Panc1 (cell line): ENCODE results near the gene CD58. TPM values are rescaled to one million over a fixed set of nuclear protein-coding genes. Genes with fewer than 3 reads are reported as not detected.

Source experiments
- ATAC-seq: fragments of 200-7000 bp; cut with Tn5 transposase; 2 replicates; pipeline ENCODE4 v1.9.1; 2020; ENCODE audit warnings: mild to moderate bottlenecking, moderate library complexity
- BruUV-seq: library from RNA; stranded (reverse); fragments of 400-500 nt; replicated peaks from 2 replicates; lab custom pipeline; 2021; lab: Mats Ljungman, UMichigan
- CTCF ChIA-PET: fragments of 300-600 bp; sonication (Branson Sonifier 250); formaldehyde crosslinking; loops from one replicate; lab custom pipeline; 2022; ENCODE audit warnings: antibody characterized with exemption; lab: Charles Lee
- POLR2A ChIA-PET: fragments of 300-600 bp; sonication (Branson Sonifier 250); formaldehyde crosslinking; loops from one replicate; lab custom pipeline; 2022; ENCODE audit warnings: antibody characterized with exemption; lab: Charles Lee
- DNase-seq: peaks from one replicate; pipeline ENCODE4 v3.0.0-alpha.2; 2010; ENCODE audit warnings: low read depth, low spot score
- H3K27ac ChIP-seq: 2 replicates; pipeline ENCODE4 v1.5.1; 2011; ENCODE audit warnings: mild to moderate bottlenecking, low read length, inconsistent platforms
- H3K27me3 ChIP-seq: fragments of 200-500 bp; sonication (Bioruptor generic); 2 replicates; pipeline ENCODE4 v1.6.0; 2014; ENCODE audit warnings: low read length, inconsistent platforms; ENCODE audit not compliant: control insufficient read depth, insufficient read depth
- H3K36me3 ChIP-seq: fragments of 200-500 bp; sonication (Bioruptor generic); 2 replicates; pipeline ENCODE4 v1.5.1; 2014; ENCODE audit warnings: inconsistent platforms, mild to moderate bottlenecking, low read length, moderate library complexity; ENCODE audit not compliant: control insufficient read depth, insufficient read depth
- H3K4me1 ChIP-seq: 2 replicates; pipeline ENCODE4 v1.5.1; 2011; ENCODE audit warnings: inconsistent platforms, mild to moderate bottlenecking, low read length, moderate library complexity; ENCODE audit not compliant: control insufficient read depth, insufficient read depth
- H3K4me3 ChIP-seq, 2 experiments: 2 replicates each; pipeline ENCODE4 v1.5.1; 2011 to 2012; ENCODE audit warnings: low read depth in 2 of 2, low read length in 2 of 2, mild to moderate bottlenecking in 2 of 2, inconsistent platforms in 1 of 2, moderate library complexity in 1 of 2
- H3K9me3 ChIP-seq: fragments of 200-500 bp; sonication (Bioruptor generic); 2 replicates; pipeline ENCODE4 v1.5.1; 2014; ENCODE audit warnings: low read depth, mild to moderate bottlenecking, inconsistent platforms, low read length, moderate library complexity; ENCODE audit not compliant: control insufficient read depth, insufficient read depth
- POLR2AphosphoS5 ChIP-seq: IDR thresholded peaks from 2 replicates; pipeline ENCODE4 v1.6.1; 2012; ENCODE audit warnings: mild to moderate bottlenecking, low read depth, low read length, moderate library complexity
- SIN3A ChIP-seq: IDR thresholded peaks from 2 replicates; pipeline ENCODE4 v1.6.1; 2012; ENCODE audit warnings: low read depth, mild to moderate bottlenecking, low read length, moderate library complexity, borderline replicate concordance; ENCODE audit not compliant: insufficient read depth
- TCF7L2 ChIP-seq: IDR thresholded peaks from 2 replicates; pipeline ENCODE4 v1.6.1; 2011; ENCODE audit warnings: mild to moderate bottlenecking, low read depth, low read length, inconsistent platforms
- in situ Hi-C: cut with HindIII; loops from 2 replicates; pipeline ENCODE4 v1.10.0; 2016; ENCODE audit warnings: low sequenced_read_pairs, low pct_unique_long_range_greater_than_20kb
- intact Hi-C: fragments of 100-400 bp; cut with micrococcal nuclease; formaldehyde crosslinking; loops from one replicate; pipeline ENCODE4 v1.10.0; 2022; ENCODE audit not compliant: unreplicated experiment
- total RNA-seq: library from RNA; stranded (reverse); gene quantifications from one replicate; pipeline ENCODE4 v1.2.1, GENCODE V29; 2021; ENCODE audit not compliant: unreplicated experiment
- TF ChIP-seq, protein P1 (sequence below), 2 experiments: IDR thresholded peaks; 2 replicates each; pipeline ENCODE4 v1.6.1; 2011 to 2012; ENCODE audit warnings: low read depth in 2 of 2, control low read depth in 1 of 2, low read length in 1 of 2, mild to moderate bottlenecking in 1 of 2, moderate library complexity in 1 of 2; ENCODE audit not compliant: insufficient read depth in 1 of 2
- TF ChIP-seq, protein P2 (sequence below): fragments of 450-650 bp; IDR thresholded peaks from 2 replicates; pipeline ENCODE4 v1.5.1; 2017; ENCODE audit warnings: mild to moderate bottlenecking

CD58 gene
- total RNA-seq, 1 experiment from 2014 or later = 12.6 TPM

DNA sequence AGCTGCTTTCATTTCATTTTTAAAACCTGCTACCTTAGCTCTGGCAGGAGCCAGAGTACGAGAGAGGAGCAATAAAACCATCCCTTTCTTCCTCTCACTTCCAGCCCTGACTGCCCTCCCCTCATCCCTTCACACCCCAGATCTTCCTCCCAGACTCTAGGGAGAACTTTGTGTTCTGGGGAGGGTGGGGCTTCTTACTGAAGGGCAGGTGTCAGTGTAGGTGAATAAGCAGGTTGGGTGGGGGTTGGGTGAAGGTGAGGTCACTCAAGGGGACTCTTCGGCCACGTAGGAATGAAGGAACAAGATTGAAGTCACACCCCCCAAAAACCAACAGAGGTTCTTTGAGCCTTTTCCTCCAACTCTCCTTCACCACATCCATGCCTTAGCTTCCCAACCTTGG lies 88.9 kb downstream of the CD58 start:
- H3K4me1 ChIP-seq = no peaks in the 10 kb centered on the region
- intact Hi-C loops = no loop called here
- CTCF ChIA-PET = no interaction called here
- BruUV-seq = no TSS peak
- ATAC-seq = no peak
- no peak overlapping the region for H3K4me3 ChIP-seq
- POLR2A ChIA-PET = no interaction called here
- no peak for TF ChIP-seq POLR2AphosphoS5
- H3K36me3 ChIP-seq = no peaks in the 10 kb centered on the region
- H3K9me3 ChIP-seq = no peaks in the 10 kb centered on the region
- no peak overlapping the region for H3K27ac ChIP-seq
- DNase-seq = no peak
- H3K27me3 ChIP-seq = no peaks in the 10 kb centered on the region
- in situ Hi-C loops = no loop called here

DNA sequence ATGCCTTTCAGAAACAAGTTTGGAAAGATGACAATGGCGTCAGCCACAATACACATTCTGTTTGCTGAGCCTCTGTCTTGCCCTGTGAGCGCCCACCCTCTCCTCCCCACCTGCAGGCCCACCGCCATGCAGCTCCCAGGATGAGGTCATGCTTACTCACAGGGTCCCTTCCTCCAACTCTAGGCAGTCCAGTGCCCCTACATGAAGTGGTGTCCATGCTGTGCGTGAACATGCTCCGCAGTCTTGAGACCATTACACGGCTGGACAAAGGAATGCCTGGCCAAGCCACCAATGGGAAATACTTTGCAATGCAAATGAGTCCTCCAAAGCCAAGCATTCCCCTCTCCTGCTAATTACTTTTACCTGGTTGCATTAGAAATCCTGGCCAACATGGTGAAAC lies 92.2 kb downstream of the CD58 start:
- no peak for ATAC-seq
- ChIA-PET POLR2A (no interaction called here), CTCF (interaction anchor here (0.9 kb wide), 1 partner anchor 339 kb away, joined by 3 read pairs; no protein-coding TSS in a partner anchor)
- no peak overlapping the region for H3K27ac ChIP-seq
- H3K27me3 ChIP-seq = no peaks in the 10 kb centered on the region
- no peak overlapping the region for H3K4me3 ChIP-seq
- DNase-seq = no peak
- H3K4me1 ChIP-seq = no peaks in the 10 kb centered on the region
- in situ Hi-C loops = no loop called here
- intact Hi-C loops = no loop called here
- no peaks in the 10 kb centered on the region for H3K9me3 ChIP-seq
- TF ChIP-seq TCF7L2 = no peak
- no peak for TF ChIP-seq SIN3A
- no peaks in the 10 kb centered on the region for H3K36me3 ChIP-seq
- no TSS peak for BruUV-seq

DNA sequence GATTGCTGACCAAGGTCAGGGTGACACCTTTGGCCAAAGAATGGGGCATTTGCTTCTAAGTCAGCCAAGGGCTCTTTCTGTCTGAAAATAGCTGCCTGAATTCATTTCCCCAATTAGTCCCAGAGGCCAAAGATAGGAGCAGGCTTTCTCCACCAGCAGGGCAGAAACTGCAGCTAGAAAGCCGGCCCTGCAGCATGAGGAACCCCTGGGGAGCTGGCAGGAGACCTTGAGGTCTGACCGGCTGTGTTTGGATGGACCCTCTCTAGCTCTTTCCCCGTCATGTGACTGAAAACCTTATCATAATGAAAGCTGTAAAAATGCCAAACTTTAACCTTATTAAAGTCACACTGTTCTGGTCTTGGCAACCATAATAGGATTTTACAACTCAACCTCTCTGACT lies 93.4 kb downstream of the CD58 start:
- intact Hi-C loops (no loop called here), in situ Hi-C loops (no loop called here)
- TF ChIP-seq TCF7L2 (no peak), SIN3A (no peak), POLR2AphosphoS5 (no peak)
- TF ChIP-seq, protein P1, sequence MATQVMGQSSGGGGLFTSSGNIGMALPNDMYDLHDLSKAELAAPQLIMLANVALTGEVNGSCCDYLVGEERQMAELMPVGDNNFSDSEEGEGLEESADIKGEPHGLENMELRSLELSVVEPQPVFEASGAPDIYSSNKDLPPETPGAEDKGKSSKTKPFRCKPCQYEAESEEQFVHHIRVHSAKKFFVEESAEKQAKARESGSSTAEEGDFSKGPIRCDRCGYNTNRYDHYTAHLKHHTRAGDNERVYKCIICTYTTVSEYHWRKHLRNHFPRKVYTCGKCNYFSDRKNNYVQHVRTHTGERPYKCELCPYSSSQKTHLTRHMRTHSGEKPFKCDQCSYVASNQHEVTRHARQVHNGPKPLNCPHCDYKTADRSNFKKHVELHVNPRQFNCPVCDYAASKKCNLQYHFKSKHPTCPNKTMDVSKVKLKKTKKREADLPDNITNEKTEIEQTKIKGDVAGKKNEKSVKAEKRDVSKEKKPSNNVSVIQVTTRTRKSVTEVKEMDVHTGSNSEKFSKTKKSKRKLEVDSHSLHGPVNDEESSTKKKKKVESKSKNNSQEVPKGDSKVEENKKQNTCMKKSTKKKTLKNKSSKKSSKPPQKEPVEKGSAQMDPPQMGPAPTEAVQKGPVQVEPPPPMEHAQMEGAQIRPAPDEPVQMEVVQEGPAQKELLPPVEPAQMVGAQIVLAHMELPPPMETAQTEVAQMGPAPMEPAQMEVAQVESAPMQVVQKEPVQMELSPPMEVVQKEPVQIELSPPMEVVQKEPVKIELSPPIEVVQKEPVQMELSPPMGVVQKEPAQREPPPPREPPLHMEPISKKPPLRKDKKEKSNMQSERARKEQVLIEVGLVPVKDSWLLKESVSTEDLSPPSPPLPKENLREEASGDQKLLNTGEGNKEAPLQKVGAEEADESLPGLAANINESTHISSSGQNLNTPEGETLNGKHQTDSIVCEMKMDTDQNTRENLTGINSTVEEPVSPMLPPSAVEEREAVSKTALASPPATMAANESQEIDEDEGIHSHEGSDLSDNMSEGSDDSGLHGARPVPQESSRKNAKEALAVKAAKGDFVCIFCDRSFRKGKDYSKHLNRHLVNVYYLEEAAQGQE (IDR thresholded peaks at IDR 0.05; ENCODE audit: insufficient read depth in 1 of 2, low read depth in 2 of 2, low read length in 1 of 2) = no peak
- TF ChIP-seq, protein P2, sequence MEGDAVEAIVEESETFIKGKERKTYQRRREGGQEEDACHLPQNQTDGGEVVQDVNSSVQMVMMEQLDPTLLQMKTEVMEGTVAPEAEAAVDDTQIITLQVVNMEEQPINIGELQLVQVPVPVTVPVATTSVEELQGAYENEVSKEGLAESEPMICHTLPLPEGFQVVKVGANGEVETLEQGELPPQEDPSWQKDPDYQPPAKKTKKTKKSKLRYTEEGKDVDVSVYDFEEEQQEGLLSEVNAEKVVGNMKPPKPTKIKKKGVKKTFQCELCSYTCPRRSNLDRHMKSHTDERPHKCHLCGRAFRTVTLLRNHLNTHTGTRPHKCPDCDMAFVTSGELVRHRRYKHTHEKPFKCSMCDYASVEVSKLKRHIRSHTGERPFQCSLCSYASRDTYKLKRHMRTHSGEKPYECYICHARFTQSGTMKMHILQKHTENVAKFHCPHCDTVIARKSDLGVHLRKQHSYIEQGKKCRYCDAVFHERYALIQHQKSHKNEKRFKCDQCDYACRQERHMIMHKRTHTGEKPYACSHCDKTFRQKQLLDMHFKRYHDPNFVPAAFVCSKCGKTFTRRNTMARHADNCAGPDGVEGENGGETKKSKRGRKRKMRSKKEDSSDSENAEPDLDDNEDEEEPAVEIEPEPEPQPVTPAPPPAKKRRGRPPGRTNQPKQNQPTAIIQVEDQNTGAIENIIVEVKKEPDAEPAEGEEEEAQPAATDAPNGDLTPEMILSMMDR = no peak
- ATAC-seq (no peak), DNase-seq (no peak)
- POLR2A ChIA-PET = no interaction called here
- no peaks in the 10 kb centered on the region for H3K36me3 ChIP-seq
- no TSS peak for BruUV-seq
- no peak overlapping the region for H3K27ac ChIP-seq
- CTCF ChIA-PET = no interaction called here
- no peaks in the 10 kb centered on the region for H3K27me3 ChIP-seq
- no peaks in the 10 kb centered on the region for H3K9me3 ChIP-seq
- H3K4me3 ChIP-seq = no peak overlapping the region
- H3K4me1 ChIP-seq = no peaks in the 10 kb centered on the region
